C4-2B (cell line): ENCODE measurements around the gene PEX14.

Source experiments
- H3K27ac ChIP-seq: fragments of 450-650 bp; 2 replicates; pipeline ENCODE4 v1.5.1; 2017
- CTCF ChIP-seq: fragments of 450-650 bp; conservative IDR thresholded peaks from 2 replicates; pipeline ENCODE4 v1.5.1; 2017; ENCODE audit warnings: mild to moderate bottlenecking
- ZFX ChIP-seq: fragments of 450-650 bp; IDR thresholded peaks from 2 replicates; pipeline ENCODE4 v1.6.1; 2017

The PEX14 gene

GRCh38 chr1:10515976-10516750 lies 41.4 kb downstream of the PEX14 start:
- TF ChIP-seq ZFX (no peak), CTCF (no peak)
- H3K27ac ChIP-seq: peak overlapping the region; percentile 74

DNA sequence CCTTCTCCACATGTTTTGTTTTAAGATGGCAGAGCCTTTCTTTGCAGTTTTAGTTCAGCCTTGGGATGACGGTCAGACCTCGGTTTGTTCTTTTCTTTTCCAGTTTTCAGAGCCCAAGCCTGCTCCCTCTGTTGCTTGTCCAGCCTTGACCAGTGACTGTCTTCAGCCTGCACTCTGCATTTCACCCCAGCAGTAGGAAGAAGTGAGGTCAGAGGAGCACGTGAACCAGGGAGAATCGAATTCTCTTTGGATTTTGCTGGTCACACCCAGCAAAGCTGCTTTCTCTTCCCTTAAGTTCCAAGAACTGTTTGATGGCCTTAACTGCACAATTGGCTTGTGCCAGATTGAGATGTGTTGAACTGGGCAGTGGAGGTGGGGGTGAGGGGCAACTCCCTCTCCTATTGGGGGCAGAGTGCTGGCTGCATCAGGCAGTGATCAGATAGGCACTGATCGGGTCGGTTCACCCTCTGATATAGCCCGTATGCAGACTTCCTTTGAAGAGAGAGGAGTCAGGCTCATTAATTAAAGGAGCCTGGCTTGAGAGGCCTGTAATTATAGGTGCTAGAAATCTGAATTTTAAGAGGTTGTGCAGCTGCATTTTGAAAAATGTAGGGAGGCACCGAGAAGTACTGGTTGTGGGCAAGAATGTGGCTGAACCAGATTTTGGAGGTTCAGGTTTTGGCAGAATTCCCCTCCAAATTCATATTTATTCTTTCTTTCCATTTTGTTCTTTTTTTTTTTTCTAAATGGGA lies 42.4 kb downstream of the PEX14 start:
- no peak for TF ChIP-seq ZFX
- TF ChIP-seq CTCF: no peak
- H3K27ac ChIP-seq: peak overlapping the region; percentile 74

DNA sequence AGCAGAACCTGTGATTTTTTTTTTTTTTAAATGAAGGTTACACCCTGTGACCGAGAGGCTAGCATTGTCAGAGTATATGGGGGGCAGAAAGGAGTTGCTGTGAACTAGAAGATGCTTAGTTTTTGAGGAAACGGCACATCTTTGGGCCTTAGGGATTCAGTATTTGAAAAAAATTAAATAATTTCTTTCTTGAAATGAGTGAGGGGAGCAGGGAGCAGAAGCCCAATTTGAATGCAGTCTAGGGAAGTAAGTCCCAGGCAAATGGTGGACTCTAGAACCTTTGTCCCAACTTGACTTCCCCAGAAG lies 42.9 kb downstream of the PEX14 start:
- H3K27ac ChIP-seq: no peak overlapping the region; the same call in 1 of the 2 replicates
- TF ChIP-seq CTCF (no peak), ZFX (no peak)

DNA sequence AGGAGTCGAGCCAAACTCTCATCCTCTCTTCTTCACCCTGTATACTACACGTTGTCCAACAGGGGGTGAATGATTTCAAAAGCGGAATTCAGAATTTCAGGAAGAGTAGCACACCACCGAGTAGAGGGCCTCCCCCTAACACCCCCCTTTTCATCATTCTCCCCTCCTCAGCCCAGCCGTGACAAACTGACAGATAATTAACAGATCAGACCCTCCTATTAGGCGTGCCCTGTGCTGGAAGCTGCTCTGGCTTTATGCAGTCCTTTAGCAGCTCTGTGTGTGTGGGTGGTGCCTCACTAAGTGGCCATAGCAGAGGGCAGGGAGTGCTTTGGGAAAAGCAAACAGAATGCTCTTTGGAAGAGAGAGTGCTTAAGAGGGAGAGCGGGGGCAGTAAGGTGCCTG lies 44.3 kb downstream of the PEX14 start:
- no peak; the same call in 1 of the 2 replicates for TF ChIP-seq CTCF
- TF ChIP-seq ZFX: no peak

GRCh38 chr1:10520497-10520896 lies 45.7 kb downstream of the PEX14 start:
- no peak overlapping the region for H3K27ac ChIP-seq
- TF ChIP-seq CTCF (no peak), ZFX (no peak)

More for the DNA sequence above, 44.3 kb downstream of the PEX14 start:
- peak overlapping the region; percentile 7; the same call in 1 of the 2 replicates for H3K27ac ChIP-seq

DNA sequence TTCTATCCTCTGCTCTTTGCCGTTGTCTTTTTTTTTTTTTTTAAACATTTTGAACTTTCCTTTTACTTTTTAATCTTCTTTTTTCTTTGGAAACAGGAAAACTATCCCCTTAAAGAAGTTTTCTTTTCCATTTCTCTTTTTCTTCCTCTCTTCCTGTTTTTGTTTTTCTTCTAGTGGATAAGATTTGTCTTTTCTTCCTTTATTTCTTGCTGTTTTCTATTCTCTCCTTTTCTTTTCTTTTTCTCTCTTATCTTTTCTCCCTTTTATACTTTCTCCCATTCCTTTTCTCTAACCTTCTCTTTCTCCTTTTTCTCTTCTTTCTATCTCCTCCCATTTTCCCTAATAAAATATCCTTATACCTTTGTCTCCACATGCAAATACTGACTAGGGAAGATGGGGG lies 46.2 kb downstream of the PEX14 start:
- TF ChIP-seq ZFX (no peak), CTCF (no peak)

DNA sequence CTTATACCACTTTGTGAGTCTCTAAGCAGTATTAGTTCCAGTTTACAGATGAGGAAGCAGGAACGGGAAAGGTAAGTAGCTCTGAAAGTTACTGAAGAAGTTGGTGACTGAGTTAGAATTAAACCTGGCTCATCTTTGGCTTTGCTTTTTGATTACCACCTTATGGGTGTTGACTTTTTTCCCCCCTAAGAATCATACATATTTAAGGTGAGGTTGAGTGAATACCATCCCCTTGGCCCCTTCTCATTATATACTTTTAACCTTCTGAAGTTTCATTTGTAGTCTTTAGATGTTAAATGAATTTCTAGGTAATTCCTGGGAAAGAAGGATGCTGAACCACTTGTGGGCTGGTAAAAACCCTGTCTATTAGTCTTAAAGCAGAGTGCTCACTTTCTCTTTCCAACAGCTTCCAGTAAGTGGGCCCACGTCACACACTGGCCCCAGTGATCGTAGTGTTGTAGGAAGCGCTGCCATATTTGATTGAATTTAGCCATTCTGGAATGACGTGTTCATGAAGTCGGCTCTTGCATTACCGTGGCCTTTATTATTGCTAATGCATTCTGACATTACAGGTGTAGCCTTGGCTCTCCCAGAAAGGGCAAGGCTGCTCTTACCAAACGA lies 46.9 kb downstream of the PEX14 start:
- H3K27ac ChIP-seq: no peak overlapping the region
- no peak for TF ChIP-seq CTCF
- TF ChIP-seq ZFX: no peak

More for the DNA sequence above, 46.2 kb downstream of the PEX14 start:
- H3K27ac ChIP-seq: no peak overlapping the region
